Epithelial cell of esophagus (primary cell): ENCODE data around the gene SUGCT.

Experiments used
- DNase-seq: peaks from one replicate; pipeline ENCODE4 v3.0.0; 2010; ENCODE audit warnings: low read depth
- H3K4me3 ChIP-seq: 2 replicates; pipeline ENCODE4 v1.5.1; 2011; ENCODE audit warnings: mild to moderate bottlenecking, low read length, control low read depth
- CTCF ChIP-seq: IDR thresholded peaks from 2 replicates; pipeline ENCODE4 v1.5.1; 2011; ENCODE audit warnings: low read depth, mild to moderate bottlenecking, low read length, control low read depth, inconsistent platforms; ENCODE audit not compliant: insufficient read depth; ENCODE audit errors: missing control alignments

SUGCT gene

DNA sequence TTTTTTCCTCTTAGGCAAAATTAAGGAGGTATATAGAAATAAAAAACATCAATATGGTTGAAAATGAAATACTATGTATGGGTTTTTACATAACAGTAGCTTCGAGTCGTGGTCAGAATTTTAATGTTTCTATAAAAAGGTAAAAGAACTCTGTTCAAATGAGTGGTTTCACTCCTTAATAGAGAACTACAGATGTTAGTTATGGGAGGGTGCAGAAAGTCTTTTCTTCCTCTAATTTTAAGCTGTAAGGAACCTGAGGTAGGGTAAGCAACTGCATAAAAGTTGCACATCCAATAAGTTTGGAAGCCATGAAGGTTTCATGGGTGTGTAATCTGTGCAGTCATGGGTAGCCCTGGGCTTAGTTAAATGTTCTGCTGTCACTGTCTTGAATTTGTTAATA lies 141.3 kb downstream of the SUGCT start:
- DNase-seq, result no peak
- H3K4me3 ChIP-seq, result no peak overlapping the region
- no peak for TF ChIP-seq CTCF

DNA sequence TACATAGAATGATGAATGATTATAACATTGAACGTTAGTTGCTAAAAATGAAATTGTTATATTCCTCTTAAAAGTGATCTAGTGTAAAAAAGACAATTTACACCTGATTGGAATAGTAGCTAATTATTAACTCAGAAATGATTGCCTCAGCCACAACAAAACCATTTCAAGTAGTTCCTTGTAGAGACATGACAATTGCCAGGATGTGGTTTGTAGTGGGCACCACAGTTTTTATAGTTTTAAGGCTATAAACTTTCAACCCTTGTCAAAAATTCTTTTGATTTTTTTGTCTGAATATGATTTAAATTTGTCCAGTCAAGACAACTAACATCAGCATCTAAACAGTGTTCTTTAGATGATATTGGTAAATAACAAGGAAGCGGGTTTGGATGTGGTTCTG lies 145.2 kb downstream of the SUGCT start:
- DNase-seq, result no peak
- H3K4me3 ChIP-seq, result no peak overlapping the region
- no peak for TF ChIP-seq CTCF

DNA sequence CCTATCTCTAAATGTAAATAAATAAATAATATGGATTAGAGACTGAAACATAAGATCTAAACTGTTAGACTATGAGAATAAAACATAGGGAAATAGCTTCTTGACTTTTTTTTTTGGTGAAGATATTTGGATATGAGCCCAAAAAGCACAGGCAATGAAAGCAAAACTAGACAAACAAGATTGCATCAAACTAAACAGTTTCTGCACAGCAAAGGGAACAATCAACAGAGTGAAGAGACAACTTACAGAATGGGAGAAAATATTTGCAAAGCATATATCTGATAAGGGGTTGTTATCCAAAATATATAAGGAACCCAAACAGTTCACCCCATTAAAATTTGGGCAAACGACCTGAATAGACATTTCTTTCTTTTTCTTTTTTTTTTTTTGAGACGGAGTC lies 148.1 kb downstream of the SUGCT start:
- no peak overlapping the region for H3K4me3 ChIP-seq
- DNase-seq, result no peak
- no peak for TF ChIP-seq CTCF

DNA sequence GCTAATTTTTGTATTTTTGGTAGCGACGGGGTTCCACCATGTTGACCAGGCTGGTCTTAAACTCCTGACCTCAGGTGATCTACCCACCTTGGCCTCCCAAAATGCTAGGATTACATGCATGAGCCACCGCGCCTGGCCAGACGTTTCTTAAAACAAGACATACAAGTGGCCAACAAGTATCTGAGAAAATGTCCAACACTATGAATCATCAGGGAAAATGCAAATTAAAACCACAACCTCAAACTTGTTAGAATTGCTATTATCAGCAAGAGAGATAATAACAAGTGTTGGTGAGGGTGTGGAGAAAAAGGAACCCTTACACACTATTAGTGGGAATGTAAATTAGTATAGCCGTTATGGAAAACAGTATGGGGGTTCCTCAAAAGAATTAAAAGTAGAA lies 148.6 kb downstream of the SUGCT start:
- no peak overlapping the region for H3K4me3 ChIP-seq
- peak; percentile 33 for DNase-seq
- no peak for TF ChIP-seq CTCF

DNA sequence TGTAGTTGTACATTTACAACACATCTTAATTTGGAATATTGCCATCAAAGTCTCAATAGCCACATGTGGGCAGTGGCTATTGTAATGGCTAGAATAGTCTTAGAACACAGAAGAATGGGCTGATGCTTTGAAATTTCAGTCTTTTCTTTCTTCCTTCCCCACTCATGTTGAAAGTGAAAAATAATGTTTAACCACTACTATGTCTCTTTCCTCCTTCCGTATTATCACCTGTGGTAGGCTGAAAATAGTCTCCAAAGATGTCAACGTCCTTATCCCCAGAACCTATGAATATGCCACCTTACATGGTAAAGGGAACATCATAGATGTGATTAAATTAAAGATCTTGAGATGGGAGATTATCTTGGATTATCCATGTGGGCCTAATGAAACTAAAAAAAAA lies 154.0 kb downstream of the SUGCT start:
- no peak for TF ChIP-seq CTCF
- no peak overlapping the region for H3K4me3 ChIP-seq
- no peak for DNase-seq

- TF ChIP-seq CTCF, result no peak
- H3K4me3 ChIP-seq, result no peak overlapping the region
- DNase-seq, result no peak
Observed at GRCh38 chr7:40297741-40298311, 163.0 kb downstream of the SUGCT start.

- H3K4me3 ChIP-seq, result no peak overlapping the region
- DNase-seq, result peak; percentile 33
- no peak for TF ChIP-seq CTCF
Observed at GRCh38 chr7:40298421-40298820, 163.6 kb downstream of the SUGCT start.
